T-helper 2 cell treated with Interferon-gamma antibody and Interleukin-4, amounts not matched to agents 5 μg/mL and 100 μg/mL, for 36 hours (primary cell): ENCODE results near the gene HLA-DRB1.

Experiments
- DNase-seq: peaks from one replicate; pipeline ENCODE4 v3.0.0; 2021; ENCODE audit warnings: low spot score
- H3K27ac Mint-ChIP-seq: one replicate; pipeline ENCODE4 v1.8.0; 2021; ENCODE audit warnings: mild to moderate bottlenecking, mixed read lengths
- H3K27me3 Mint-ChIP-seq: one replicate; pipeline ENCODE4 v1.8.0; 2021; ENCODE audit warnings: low read depth, mixed read lengths
- H3K36me3 Mint-ChIP-seq: one replicate; pipeline ENCODE4 v1.8.0; 2021; ENCODE audit warnings: low read depth, mixed read lengths
- H3K4me1 Mint-ChIP-seq: one replicate; pipeline ENCODE4 v1.8.0; 2021; ENCODE audit warnings: low read depth, mixed read lengths
- H3K4me3 Mint-ChIP-seq: one replicate; pipeline ENCODE4 v1.8.0; 2022; ENCODE audit warnings: mild to moderate bottlenecking, moderate library complexity, mixed read lengths
- H3K9me3 Mint-ChIP-seq: one replicate; pipeline ENCODE4 v1.8.0; 2021; ENCODE audit warnings: mixed read lengths

Gene HLA-DRB1

DNA sequence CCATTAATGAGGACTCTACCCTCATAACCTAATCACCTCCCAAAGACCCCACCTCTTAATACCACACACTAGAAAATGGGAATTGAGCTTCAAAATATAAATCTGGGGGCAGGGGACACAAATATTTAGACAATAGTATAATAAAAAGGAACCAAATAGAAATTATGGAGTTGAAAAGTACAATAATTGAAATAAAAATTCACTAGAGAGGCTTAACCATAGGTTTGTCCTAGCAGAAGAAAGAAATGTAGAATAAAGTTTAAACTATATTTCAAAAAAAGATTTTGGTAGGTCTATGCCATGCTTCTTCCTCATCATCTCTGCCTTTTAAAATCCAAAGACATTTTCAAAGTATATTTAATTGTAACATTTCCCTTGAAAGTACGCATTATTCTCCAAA lies 28.1 kb upstream of the HLA-DRB1 start:
- peaks cover 34% of the 10 kb centered on the region for H3K9me3 Mint-ChIP-seq
- no peak overlapping the region for H3K4me3 Mint-ChIP-seq
- peaks cover 9% of the 10 kb centered on the region for H3K27me3 Mint-ChIP-seq
- peaks cover 21% of the 10 kb centered on the region for H3K36me3 Mint-ChIP-seq
- H3K27ac Mint-ChIP-seq, result no peak overlapping the region
- H3K4me1 Mint-ChIP-seq, result peaks cover 25% of the 10 kb centered on the region
- DNase-seq, result no peak

- no peak overlapping the region for H3K27ac Mint-ChIP-seq
- peaks cover 22% of the 10 kb centered on the region for H3K36me3 Mint-ChIP-seq
- peaks cover 12% of the 10 kb centered on the region for H3K4me1 Mint-ChIP-seq
- H3K27me3 Mint-ChIP-seq, result peaks cover 15% of the 10 kb centered on the region
- DNase-seq, result no peak
- peaks cover 35% of the 10 kb centered on the region for H3K9me3 Mint-ChIP-seq
- no peak overlapping the region for H3K4me3 Mint-ChIP-seq
Observed at GRCh38 chr6:32615885-32616532, 26.4 kb upstream of the HLA-DRB1 start.

DNA sequence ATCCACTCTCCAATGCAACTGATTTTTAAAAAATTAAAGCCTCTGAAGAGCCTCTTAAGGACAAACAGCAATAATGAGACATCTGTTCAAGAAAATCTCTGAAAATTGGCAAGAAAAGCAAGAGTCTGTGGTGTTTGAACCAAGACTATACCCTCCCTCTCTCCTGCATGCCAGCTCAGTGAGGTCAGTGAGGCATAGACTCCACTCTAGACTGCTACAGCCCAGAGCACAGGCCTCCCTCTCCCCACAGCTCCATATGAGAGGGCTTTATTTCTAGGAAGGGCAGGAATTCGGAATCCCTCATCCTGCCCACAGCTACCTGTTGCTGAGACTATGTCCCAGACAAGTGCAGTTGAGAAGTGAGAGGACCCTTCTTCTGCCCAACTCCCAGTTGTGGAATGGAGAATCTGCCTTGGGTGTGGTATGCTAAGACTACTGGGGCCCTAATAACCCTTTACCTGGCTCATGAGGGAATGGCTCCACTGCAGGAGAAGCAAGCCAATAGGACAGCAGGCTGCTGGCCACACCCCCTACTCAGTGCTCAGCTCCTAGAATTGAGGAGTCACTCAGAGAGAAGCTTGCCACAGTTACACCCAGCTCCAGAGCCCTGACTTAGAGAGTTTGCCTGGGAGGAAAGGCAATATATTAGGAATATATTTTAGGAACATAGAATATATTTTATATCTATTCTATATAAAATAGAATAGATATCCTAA lies 24.9 kb upstream of the HLA-DRB1 start:
- peaks cover 6% of the 10 kb centered on the region for H3K4me1 Mint-ChIP-seq
- H3K27ac Mint-ChIP-seq, result no peak overlapping the region
- DNase-seq, result no peak
- H3K27me3 Mint-ChIP-seq, result peaks cover 16% of the 10 kb centered on the region
- peaks cover 27% of the 10 kb centered on the region for H3K9me3 Mint-ChIP-seq
- H3K4me3 Mint-ChIP-seq, result no peak overlapping the region
- peaks cover 15% of the 10 kb centered on the region for H3K36me3 Mint-ChIP-seq

GRCh38 chr6:32613475-32613874 lies 23.8 kb upstream of the HLA-DRB1 start:
- no peak for DNase-seq
- no peak overlapping the region for H3K27ac Mint-ChIP-seq
- H3K4me3 Mint-ChIP-seq, result no peak overlapping the region
- H3K36me3 Mint-ChIP-seq, result peaks cover 11% of the 10 kb centered on the region
- H3K9me3 Mint-ChIP-seq, result peaks cover 22% of the 10 kb centered on the region
- peaks cover 6% of the 10 kb centered on the region for H3K4me1 Mint-ChIP-seq
- H3K27me3 Mint-ChIP-seq, result peaks cover 16% of the 10 kb centered on the region

DNA sequence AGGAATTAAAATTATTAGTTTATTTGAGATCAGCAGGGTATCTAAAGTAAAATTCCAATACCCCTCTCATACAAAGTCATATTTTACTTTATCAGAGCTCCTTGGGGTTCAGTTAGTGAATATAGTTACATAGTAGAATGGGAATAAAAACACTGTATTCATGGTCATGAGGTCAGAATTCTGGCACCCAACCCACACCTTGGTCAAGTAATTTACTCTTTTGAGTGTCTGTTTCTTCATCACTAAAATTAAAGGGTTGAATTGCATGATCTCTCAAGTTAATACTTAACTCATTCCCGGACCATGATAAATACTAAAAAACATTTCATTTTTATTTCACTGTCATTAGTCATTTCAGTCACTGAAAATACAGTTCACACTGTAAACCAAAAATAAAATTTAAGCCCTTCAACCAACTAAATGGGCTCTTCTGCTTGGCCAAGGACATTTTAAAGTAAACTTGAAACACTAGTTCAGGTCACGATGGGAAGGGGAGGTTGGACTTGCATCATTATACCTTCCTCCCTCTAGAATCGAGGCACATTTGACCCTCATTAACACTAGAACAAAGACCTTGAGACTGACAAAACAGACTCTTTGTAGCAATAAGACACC lies 21.1 kb upstream of the HLA-DRB1 start:
- Mint-ChIP-seq H3K9me3 (peaks cover 7% of the 10 kb centered on the region), H3K4me1 (peaks cover 12% of the 10 kb centered on the region), H3K27me3 (peaks cover 16% of the 10 kb centered on the region), H3K36me3 (peaks cover 3% of the 10 kb centered on the region), H3K27ac (no peak overlapping the region), H3K4me3 (no peak overlapping the region)
- DNase-seq, result no peak

- peak; percentile 65 for DNase-seq
- Mint-ChIP-seq H3K9me3 (peaks cover 4% of the 10 kb centered on the region), H3K27ac (no peak overlapping the region), H3K27me3 (peaks cover 16% of the 10 kb centered on the region), H3K36me3 (peaks cover 3% of the 10 kb centered on the region), H3K4me1 (peaks cover 12% of the 10 kb centered on the region), H3K4me3 (no peak overlapping the region)
Observed at GRCh38 chr6:32609731-32610640, 20.3 kb upstream of the HLA-DRB1 start.

DNA sequence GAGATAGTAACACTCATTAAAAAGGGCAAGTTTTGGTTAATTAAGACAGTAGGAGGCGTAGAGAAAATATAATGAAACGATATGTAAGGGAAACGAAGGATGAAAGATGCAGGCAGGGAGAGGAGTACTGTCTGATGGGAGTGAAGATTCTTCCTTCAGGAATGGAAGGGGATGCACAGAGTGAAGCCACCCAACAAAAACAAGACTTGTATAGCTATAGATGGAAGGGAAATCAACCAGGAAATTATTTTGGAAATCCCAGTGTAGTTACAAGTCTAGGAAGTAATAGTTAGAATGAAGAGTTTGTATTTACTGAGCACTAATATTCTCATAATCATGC lies 19.7 kb upstream of the HLA-DRB1 start:
- H3K9me3 Mint-ChIP-seq, result peaks cover 4% of the 10 kb centered on the region
- peaks cover 19% of the 10 kb centered on the region for H3K4me1 Mint-ChIP-seq
- peaks cover 3% of the 10 kb centered on the region for H3K36me3 Mint-ChIP-seq
- H3K27me3 Mint-ChIP-seq, result peaks cover 16% of the 10 kb centered on the region
- DNase-seq, result no peak
- H3K27ac Mint-ChIP-seq, result no peak overlapping the region
- H3K4me3 Mint-ChIP-seq, result no peak overlapping the region

DNA sequence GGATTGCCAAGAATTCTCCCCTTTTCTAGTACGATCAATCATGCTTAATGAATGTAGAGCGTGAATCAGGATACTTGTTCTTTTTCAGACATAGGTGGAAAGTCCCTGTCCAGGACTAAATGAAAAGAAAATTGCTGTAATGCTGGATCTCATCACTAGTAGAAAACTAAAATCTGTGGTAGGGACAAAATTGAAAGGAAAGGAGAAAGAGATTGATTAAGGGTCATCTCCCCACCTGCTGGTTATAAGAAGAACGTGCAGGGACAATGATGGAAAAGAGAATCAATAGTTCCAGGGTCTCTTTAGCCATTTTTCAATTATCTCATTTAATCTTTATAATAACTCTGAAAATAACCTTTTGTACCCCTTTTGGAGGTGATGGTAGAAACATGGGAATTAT lies 18.7 kb upstream of the HLA-DRB1 start:
- no peak for DNase-seq
- Mint-ChIP-seq H3K4me3 (no peak overlapping the region), H3K9me3 (peaks cover 4% of the 10 kb centered on the region), H3K36me3 (peaks cover 4% of the 10 kb centered on the region), H3K27ac (peak overlapping the region; percentile 32), H3K4me1 (peaks cover 24% of the 10 kb centered on the region), H3K27me3 (peaks cover 12% of the 10 kb centered on the region)

GRCh38 chr6:32607988-32608298 lies 18.3 kb upstream of the HLA-DRB1 start:
- DNase-seq, result no peak
- Mint-ChIP-seq H3K27me3 (peaks cover 12% of the 10 kb centered on the region), H3K4me3 (no peak overlapping the region), H3K9me3 (peaks cover 4% of the 10 kb centered on the region), H3K4me1 (peaks cover 25% of the 10 kb centered on the region), H3K27ac (peak overlapping the region; percentile 32), H3K36me3 (peaks cover 4% of the 10 kb centered on the region)

GRCh38 chr6:32607263-32607987 lies 17.8 kb upstream of the HLA-DRB1 start:
- Mint-ChIP-seq H3K4me1 (peaks cover 29% of the 10 kb centered on the region), H3K4me3 (no peak overlapping the region)

DNA sequence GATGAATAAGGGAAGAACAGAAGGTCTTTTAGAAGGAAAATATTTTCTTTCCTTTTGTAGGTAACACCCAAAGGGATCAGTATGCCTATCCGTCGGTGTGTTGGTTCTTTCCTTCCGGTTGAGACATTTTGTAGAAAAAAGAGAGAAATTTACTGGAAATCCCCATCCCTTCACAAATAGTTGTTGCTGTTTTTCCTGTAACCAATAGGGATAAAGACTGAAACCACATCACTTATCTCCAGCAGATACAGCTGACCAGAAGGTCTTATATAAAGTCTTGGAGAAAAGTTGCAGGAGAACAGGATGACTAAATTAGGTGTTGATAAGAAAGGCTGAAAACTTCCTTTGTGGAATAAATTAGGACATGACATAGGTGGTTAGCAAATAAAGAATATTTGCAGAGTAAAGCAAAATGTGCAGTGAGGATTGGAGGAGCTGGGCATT lies 14.8 kb upstream of the HLA-DRB1 start:
- Mint-ChIP-seq H3K27me3 (peaks cover 8% of the 10 kb centered on the region), H3K36me3 (peaks cover 6% of the 10 kb centered on the region), H3K27ac (peak overlapping the region; percentile 88), H3K4me3 (peak overlapping the region; percentile 69), H3K9me3 (peaks cover 5% of the 10 kb centered on the region), H3K4me1 (peaks cover 26% of the 10 kb centered on the region)
- no peak for DNase-seq

More at GRCh38 chr6:32607263-32607987, 17.8 kb upstream of the HLA-DRB1 start:
- H3K9me3 Mint-ChIP-seq, result peaks cover 4% of the 10 kb centered on the region
- peaks cover 12% of the 10 kb centered on the region for H3K27me3 Mint-ChIP-seq
- peak overlapping the region; percentile 46 for H3K27ac Mint-ChIP-seq
- no peak for DNase-seq
- peaks cover 4% of the 10 kb centered on the region for H3K36me3 Mint-ChIP-seq

DNA sequence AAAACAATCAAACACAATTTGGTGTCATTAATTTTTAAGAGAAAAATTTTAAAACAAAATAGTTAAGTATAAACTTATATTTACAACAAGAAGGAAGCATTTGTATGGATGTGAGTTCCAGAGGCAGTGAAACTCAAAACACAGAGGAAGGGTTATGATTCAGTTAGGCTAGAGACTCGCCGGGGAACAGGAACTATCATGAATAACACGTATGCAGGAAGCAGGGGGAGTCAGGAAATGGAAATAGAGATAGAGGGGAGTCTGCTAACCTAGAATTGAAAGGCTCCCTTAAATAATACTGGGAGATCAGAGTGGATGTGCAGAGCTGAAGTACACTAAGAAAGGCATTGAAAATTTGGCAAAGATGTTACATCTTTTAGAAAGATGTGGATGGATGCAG lies 14.2 kb upstream of the HLA-DRB1 start:
- H3K4me1 Mint-ChIP-seq, result peaks cover 26% of the 10 kb centered on the region
- peaks cover 10% of the 10 kb centered on the region for H3K9me3 Mint-ChIP-seq
- peaks cover 8% of the 10 kb centered on the region for H3K36me3 Mint-ChIP-seq
- H3K4me3 Mint-ChIP-seq, result peak overlapping the region; percentile 69
- H3K27me3 Mint-ChIP-seq, result peaks cover 8% of the 10 kb centered on the region
- peak overlapping the region; percentile 88 for H3K27ac Mint-ChIP-seq
- no peak for DNase-seq

DNA sequence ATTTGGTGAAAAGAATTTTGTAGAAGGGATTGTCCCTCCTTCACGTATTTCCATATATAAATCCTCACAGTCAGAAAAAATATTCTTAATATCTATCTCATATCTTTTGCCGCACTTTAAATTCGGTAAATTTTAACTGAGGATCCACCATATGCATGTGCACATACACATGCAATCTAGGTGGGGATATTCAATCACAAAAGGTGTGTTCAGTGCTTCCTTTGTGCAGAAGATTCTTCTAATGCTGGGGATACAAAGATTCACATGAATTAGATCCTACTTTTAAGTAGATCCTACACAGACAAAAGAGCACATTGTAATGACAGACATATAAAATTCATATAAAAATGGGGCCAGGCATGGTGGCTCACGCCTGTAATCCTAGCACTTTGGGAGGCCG lies 13.6 kb upstream of the HLA-DRB1 start:
- H3K27me3 Mint-ChIP-seq, result peaks cover 8% of the 10 kb centered on the region
- H3K27ac Mint-ChIP-seq, result no peak overlapping the region
- peaks cover 8% of the 10 kb centered on the region for H3K36me3 Mint-ChIP-seq
- no peak overlapping the region for H3K4me3 Mint-ChIP-seq
- peaks cover 14% of the 10 kb centered on the region for H3K9me3 Mint-ChIP-seq
- peaks cover 24% of the 10 kb centered on the region for H3K4me1 Mint-ChIP-seq
- DNase-seq, result no peak
